Heart left ventricle (tissue), 16 donors: ENCODE measurements around the gene TRDMT1. TPM values are rescaled to one million over a fixed set of nuclear protein-coding genes. Genes with fewer than 3 reads are reported as not detected.
A peak's percentile ranks its signal among the peaks of the same experiment; 100 is the strongest.

Experiments used
- ATAC-seq, 4 donors: fragments of 200-7000 bp; cut with Tn5 transposase; one replicate each; pipeline ENCODE4 v1.9.1; 2020 to 2022; ENCODE audit warnings: moderate library complexity in 4 of 4, mild to moderate bottlenecking in 3 of 4, moderate number of reproducible peaks in 1 of 4
- DNase-seq, 5 donors: peaks; one replicate each; pipeline ENCODE4 v3.0.0-alpha.2; 2020
- H3K27ac ChIP-seq, 12 donors: fragments of 200-600 bp; sonication (generic) in 4 of 12; one replicate each; pipeline versions ENCODE4 v1.5.0 to v1.8.0; 2016 to 2022; ENCODE audit warnings: mild to moderate bottlenecking in 2 of 12
- H3K27me3 ChIP-seq, 9 donors: fragments of 200-600 bp; sonication (generic) in 2 of 9; one replicate each; pipeline versions ENCODE4 v1.5.1 to v1.8.0; 2016 to 2022; ENCODE audit warnings: mild to moderate bottlenecking in 3 of 9
- H3K36me3 ChIP-seq, 9 donors: fragments of 200-600 bp; sonication (generic) in 2 of 9; one replicate each; pipeline versions ENCODE4 v1.5.0 to v1.8.0; 2018 to 2022; ENCODE audit warnings: mild to moderate bottlenecking in 2 of 9
- H3K4me1 ChIP-seq, 12 donors: fragments of 200-600 bp; sonication (generic) in 4 of 12; one replicate each; pipeline versions ENCODE4 v1.5.0 to v1.8.0; 2016 to 2022; ENCODE audit warnings: mild to moderate bottlenecking in 3 of 12
- H3K4me3 ChIP-seq, 12 donors: fragments of 200-600 bp; sonication (generic) in 4 of 12; one replicate each; pipeline versions ENCODE4 v1.5.0 to v1.8.0; 2017 to 2022; ENCODE audit warnings: mild to moderate bottlenecking in 9 of 12, moderate library complexity in 4 of 12
- H3K9me3 ChIP-seq, 12 donors: fragments of 200-600 bp; sonication (generic) in 4 of 12; one replicate each; pipeline versions ENCODE4 v1.5.0 to v1.8.0; 2016 to 2022; ENCODE audit warnings: mild to moderate bottlenecking in 1 of 12
- POLR2A ChIP-seq, 2 donors: fragments of 450-650 bp; IDR thresholded peaks; one replicate each; pipeline ENCODE4 v1.6.1; 2017; ENCODE audit warnings: antibody characterized with exemption in 2 of 2, mild to moderate bottlenecking in 2 of 2, moderate library complexity in 2 of 2
- WGBS, 4 donors: extraction: QIAGEN DNeasy Blood & Tissue Kit in 2 of 4; methylation state at CpG; one replicate each; pipeline versions ENCODE4 v1.1.5 to v1.1.7; 2013 to 2018; 5-methylcytosine and 5-hydroxymethylcytosine counted together
- intact Hi-C, 10 donors: fragments of 100-400 bp; cut with DNase I; formaldehyde crosslinking; loops; one replicate each; pipeline versions ENCODE4 v1.11.1 to v1.14.2; 2022
- polyA plus RNA-seq, 2 donors: library from polyadenylated mRNA; stranded (reverse); fragments of 200-250 nt; gene quantifications; one replicate each; pipeline ENCODE4 v1.2.3, GENCODE V29; 2013
- total RNA-seq, 9 donors: library from RNA; depleted of rRNA in 2 of 9; stranded (reverse); fragments of >200 nt in 2 of 9; fragmentation: NEBNext Ultra II Directional in 3 of 9; extraction: Animal tissue kit (Norgen Biotek cat#: 25700) in 3 of 9; gene quantifications; one replicate each; pipeline versions ENCODE4 v1.1.0 to v1.2.4, GENCODE V29; 2016 to 2023
- TF ChIP-seq, protein P1 (sequence below), 12 donors: fragments of 200-600 bp; sonication (generic) in 4 of 12; IDR thresholded peaks; one replicate each; pipeline versions ENCODE4 v1.5.0 to v1.8.0; 2018 to 2022; ENCODE audit warnings: antibody characterized with exemption in 12 of 12, mild to moderate bottlenecking in 5 of 12
- donor health status: ischemic (EF 13 %, LVEDD 7.1; RV severe dilation, severe dysfunction).
- donor health status: healthy with polysubstance abuse.
- donor health status: DM: no; HTN: yes; CAD: no.
- donor health status: DM: no; HTN: no; CAD: no.
- donor health status: ischemic (EF 25% LVEDD 6.9; RV normal size, moderate dysfunction).
- donor health status: ischemic (EF 25% LVEDD 5.7; RV mildly dilated, moderate dysfunction).
- donor health status: healthy.
- donor health status: DM: yes; HTN: yes; CAD: no.
- donor health status: ischemic (EF 35%, LVEDD 5.7; RV mildly dilated, moderate dysfunction).
- donor health status: nonischemic (EF 11% LVEDD 7.7; RV severe dilation, severe dysfunction).
- donor health status: DM: yes; HTN: yes; CAD: no.
- donor health status: PGD.
- donor health status: ischemic (EF 29% LVEDD 5.4; RV normal size, mild dysfunction).
- donor health status: nonischemic (EF 23%, LVEDD 6.1; RV moderate dilation, normal function).

Gene TRDMT1
- total and polyA plus RNA-seq, 11 donors: 1.8 to 6.0 (median 3.5) TPM

- no peak overlapping the region for H3K27ac ChIP-seq
- H3K4me1 ChIP-seq: peaks cover 0 to 13% (median 0%) of the 10 kb centered on the region in 12 donors
- DNase-seq (no peak), ATAC-seq (no peak)
- intact Hi-C loops: no loop called here
- no peaks in the 10 kb centered on the region for H3K27me3 ChIP-seq
- peak overlapping the region in 1 of 12 donors; percentile 18 for H3K4me3 ChIP-seq
- H3K36me3 ChIP-seq: no peaks in the 10 kb centered on the region
- no peak for TF ChIP-seq POLR2A (IDR thresholded peaks at IDR 0.05)
- TF ChIP-seq, protein P1, sequence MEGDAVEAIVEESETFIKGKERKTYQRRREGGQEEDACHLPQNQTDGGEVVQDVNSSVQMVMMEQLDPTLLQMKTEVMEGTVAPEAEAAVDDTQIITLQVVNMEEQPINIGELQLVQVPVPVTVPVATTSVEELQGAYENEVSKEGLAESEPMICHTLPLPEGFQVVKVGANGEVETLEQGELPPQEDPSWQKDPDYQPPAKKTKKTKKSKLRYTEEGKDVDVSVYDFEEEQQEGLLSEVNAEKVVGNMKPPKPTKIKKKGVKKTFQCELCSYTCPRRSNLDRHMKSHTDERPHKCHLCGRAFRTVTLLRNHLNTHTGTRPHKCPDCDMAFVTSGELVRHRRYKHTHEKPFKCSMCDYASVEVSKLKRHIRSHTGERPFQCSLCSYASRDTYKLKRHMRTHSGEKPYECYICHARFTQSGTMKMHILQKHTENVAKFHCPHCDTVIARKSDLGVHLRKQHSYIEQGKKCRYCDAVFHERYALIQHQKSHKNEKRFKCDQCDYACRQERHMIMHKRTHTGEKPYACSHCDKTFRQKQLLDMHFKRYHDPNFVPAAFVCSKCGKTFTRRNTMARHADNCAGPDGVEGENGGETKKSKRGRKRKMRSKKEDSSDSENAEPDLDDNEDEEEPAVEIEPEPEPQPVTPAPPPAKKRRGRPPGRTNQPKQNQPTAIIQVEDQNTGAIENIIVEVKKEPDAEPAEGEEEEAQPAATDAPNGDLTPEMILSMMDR (IDR thresholded peaks at IDR 0.05): no peak
- H3K9me3 ChIP-seq: no peaks in the 10 kb centered on the region
Observed at GRCh38 chr10:17174626-17175025, 26.8 kb downstream of the TRDMT1 start.

DNA sequence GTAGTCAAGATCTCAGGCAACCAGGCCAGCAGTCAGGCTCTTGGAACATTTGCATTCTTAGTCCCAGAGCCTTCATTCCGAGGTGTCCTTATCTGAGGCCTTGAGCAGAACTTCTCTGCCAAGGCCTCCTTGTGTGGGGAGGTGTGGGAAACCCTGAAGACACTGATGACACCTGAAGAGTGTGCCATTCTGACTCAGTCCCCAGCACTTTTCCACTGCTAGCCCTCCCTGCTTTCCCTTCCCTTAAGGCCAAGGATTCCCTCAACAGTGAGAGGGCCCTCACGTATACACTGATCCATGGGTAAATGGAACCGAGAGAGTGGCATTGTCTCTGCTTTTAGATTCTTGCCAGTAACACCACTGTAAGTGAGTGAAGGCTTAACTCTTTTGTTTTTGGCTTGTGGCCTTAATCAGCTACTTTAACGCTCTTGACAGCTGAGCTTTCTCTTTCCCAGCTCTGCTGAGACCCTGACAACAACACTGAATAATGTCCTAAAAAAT is 30.3 kb downstream of the TRDMT1 start:
- WGBS, 4 donors: 57 to 67% (median 61%) methylated on average over 4 of the region's 4 CpGs
- H3K27ac ChIP-seq: peak overlapping the region in 1 of 12 donors; percentile 1
- peaks cover 0 to 13% (median 0%) of the 10 kb centered on the region in 12 donors for H3K4me1 ChIP-seq
- TF ChIP-seq, protein P1 (IDR thresholded peaks at IDR 0.05): no peak
- H3K36me3 ChIP-seq: no peaks in the 10 kb centered on the region
- DNase-seq: no peak
- ATAC-seq: no peak
- H3K27me3 ChIP-seq: no peaks in the 10 kb centered on the region
- no peaks in the 10 kb centered on the region for H3K9me3 ChIP-seq
- peak overlapping the region in 1 of 12 donors; percentile 15 for H3K4me3 ChIP-seq
- intact Hi-C loops: no loop called here

- Histone ChIP-seq H3K36me3 (no peaks in the 10 kb centered on the region), H3K4me1 (no peaks in the 10 kb centered on the region), H3K4me3 (no peak overlapping the region), H3K27me3 (no peaks in the 10 kb centered on the region), H3K27ac (no peak overlapping the region), H3K9me3 (peaks cover 0 to 2% (median 0%) of the 10 kb centered on the region in 12 donors)
- no peak for TF ChIP-seq POLR2A (IDR thresholded peaks at IDR 0.05)
- TF ChIP-seq, protein P1 (IDR thresholded peaks at IDR 0.05): no peak
- 54 to 58% (median 57%) methylated on average over 4 of the region's 4 CpGs for WGBS, 4 donors
- DNase-seq (no peak), ATAC-seq (no peak)
- intact Hi-C loops: no loop called here
Observed at GRCh38 chr10:17169803-17170202, 31.7 kb downstream of the TRDMT1 start.

DNA sequence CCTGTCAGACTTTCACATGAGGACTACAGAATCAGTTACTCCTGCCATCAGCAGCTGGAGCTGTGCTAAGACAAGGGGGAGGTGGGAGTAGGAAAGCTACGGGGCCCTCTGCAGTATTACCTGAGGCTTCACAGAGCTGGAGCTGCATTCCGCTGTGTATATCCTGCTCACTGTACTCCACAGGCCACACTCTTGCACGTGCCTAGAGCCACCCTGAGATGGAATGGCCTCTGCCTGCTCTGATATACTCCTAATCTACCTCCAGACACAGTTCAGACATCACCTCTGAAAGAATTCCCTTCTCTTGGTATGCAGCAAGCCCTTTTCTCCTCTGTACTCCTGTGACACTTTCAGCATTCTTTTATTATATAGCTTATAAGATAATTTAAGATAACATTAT is 34.8 kb downstream of the TRDMT1 start:
- H3K4me3 ChIP-seq: no peak overlapping the region
- no peaks in the 10 kb centered on the region for H3K27me3 ChIP-seq
- no peaks in the 10 kb centered on the region for H3K36me3 ChIP-seq
- intact Hi-C loops: no loop called here
- WGBS, 4 donors: 72 to 80% (median 75%) methylated on average over 2 to 3 of the region's 3 CpGs
- no peak for ATAC-seq
- H3K9me3 ChIP-seq: peaks cover 0 to 4% (median 0%) of the 10 kb centered on the region in 12 donors
- H3K4me1 ChIP-seq: no peaks in the 10 kb centered on the region
- no peak overlapping the region for H3K27ac ChIP-seq
- TF ChIP-seq POLR2A (IDR thresholded peaks at IDR 0.05): no peak
- TF ChIP-seq, protein P1 (IDR thresholded peaks at IDR 0.05): no peak
- no peak for DNase-seq
